Neural progenitor cell (in vitro differentiated cells): ENCODE measurements around the gene MTMR12. TPM values are rescaled to one million over a fixed set of nuclear protein-coding genes. Genes with fewer than 3 reads are reported as not detected.

ENCODE experiments used
- DNase-seq: peaks from one replicate; pipeline ENCODE4 v3.0.0-alpha.2; 2016; ENCODE audit warnings: low spot score
- H2AFZ ChIP-seq: fragments of 200-600 bp; sonication (generic); replicated peaks from 2 replicates; pipeline ENCODE4 v1.6.1; 2016; ENCODE audit warnings: antibody characterized with exemption
- H3F3A ChIP-seq: fragments of 200-600 bp; sonication (generic); 2 replicates; pipeline ENCODE4 v1.6.1; 2016; ENCODE audit warnings: antibody characterized with exemption, low read depth
- H3K27ac ChIP-seq: fragments of 200-600 bp; sonication (generic); 2 replicates; pipeline ENCODE4 v1.5.1; 2016; ENCODE audit warnings: mild to moderate bottlenecking
- H3K27me3 ChIP-seq: fragments of 200-600 bp; sonication (generic); 2 replicates; pipeline ENCODE4 v1.6.1; 2016; ENCODE audit warnings: mild to moderate bottlenecking, moderate library complexity
- H3K36me3 ChIP-seq: fragments of 200-600 bp; sonication (generic); 2 replicates; pipeline ENCODE4 v1.5.1; 2016
- H3K4me1 ChIP-seq: fragments of 200-600 bp; sonication (generic); 2 replicates; pipeline ENCODE4 v1.6.1; 2016; ENCODE audit warnings: mixed run types
- H3K4me2 ChIP-seq: fragments of 200-600 bp; sonication (generic); 2 replicates; pipeline ENCODE4 v1.6.1; 2016
- H3K4me3 ChIP-seq: fragments of 200-600 bp; sonication (generic); 2 replicates; pipeline ENCODE4 v1.5.1; 2016
- H3K79me2 ChIP-seq: fragments of 200-600 bp; sonication (generic); 2 replicates; pipeline ENCODE4 v1.6.1; 2016; ENCODE audit warnings: low read depth
- H3K9ac ChIP-seq: fragments of 200-600 bp; sonication (generic); 2 replicates; pipeline ENCODE4 v1.6.1; 2016
- H3K9me3 ChIP-seq: fragments of 200-600 bp; sonication (generic); 2 replicates; pipeline ENCODE4 v1.5.1; 2016; ENCODE audit warnings: low read depth
- H4K20me1 ChIP-seq: fragments of 200-600 bp; sonication (generic); 2 replicates; pipeline ENCODE4 v1.6.1; 2016; ENCODE audit warnings: low read depth
- H3K27ac Mint-ChIP-seq: 3 replicates; pipeline ENCODE4 v1.8.0; 2021; ENCODE audit warnings: mixed read lengths
- H3K27me3 Mint-ChIP-seq: 2 replicates; pipeline ENCODE4 v1.8.0; 2022; ENCODE audit warnings: low read depth, mild to moderate bottlenecking, inconsistent platforms, moderate library complexity, mixed read lengths; ENCODE audit not compliant: insufficient read depth
- H3K36me3 Mint-ChIP-seq: 3 replicates; pipeline ENCODE4 v1.8.0; 2021; ENCODE audit warnings: mixed read lengths
- H3K4me1 Mint-ChIP-seq: 3 replicates; pipeline ENCODE4 v1.8.0; 2021; ENCODE audit warnings: mixed read lengths
- H3K4me3 Mint-ChIP-seq: 3 replicates; pipeline ENCODE4 v1.8.0; 2021; ENCODE audit warnings: mild to moderate bottlenecking, moderate library complexity, mixed read lengths
- H3K9me3 Mint-ChIP-seq: 3 replicates; pipeline ENCODE4 v1.8.0; 2020; ENCODE audit warnings: mixed read lengths
- CTCF ChIP-seq: fragments of 200-600 bp; sonication (generic); IDR thresholded peaks from 2 replicates; pipeline ENCODE4 v1.5.1; 2017; ENCODE audit warnings: antibody characterized with exemption, mild to moderate bottlenecking
- EZH2 ChIP-seq: fragments of 200-600 bp; sonication (generic); IDR thresholded peaks from 2 replicates; pipeline ENCODE4 v1.6.1; 2017; ENCODE audit warnings: antibody characterized with exemption, mild to moderate bottlenecking, moderate library complexity
- EZH2phosphoT487 ChIP-seq: fragments of 200-600 bp; sonication (generic); IDR thresholded peaks from 2 replicates; pipeline ENCODE4 v1.6.1; 2017; ENCODE audit warnings: antibody characterized with exemption
- total RNA-seq: library from RNA; depleted of rRNA; stranded (reverse); fragments of >200 nt; gene quantifications from 2 replicates; pipeline ENCODE4 v1.2.3, GENCODE V29; 2015; ENCODE audit warnings: low replicate concordance

Gene MTMR12
- total RNA-seq, 1 donor from 2014 or later: 22.0 TPM

GRCh38 chr5:32261198-32261597 is 51.5 kb downstream of the MTMR12 start:
- peaks cover 48% of the 10 kb centered on the region for H3K36me3 Mint-ChIP-seq
- no peak overlapping the region for H2AFZ ChIP-seq
- H3K4me2 ChIP-seq: no peak overlapping the region
- H3K9ac ChIP-seq: no peak overlapping the region
- H3K4me3 Mint-ChIP-seq: no peak overlapping the region
- peaks cover 14% of the 10 kb centered on the region for H3K4me1 Mint-ChIP-seq
- no peak for DNase-seq
- peaks cover 4% of the 10 kb centered on the region for H3K36me3 ChIP-seq
- TF ChIP-seq CTCF: no peak
- no peak for TF ChIP-seq EZH2
- TF ChIP-seq EZH2phosphoT487: no peak
- no peaks in the 10 kb centered on the region for H3K9me3 Mint-ChIP-seq
- H3F3A ChIP-seq: no peaks in the 10 kb centered on the region
- H3K4me1 ChIP-seq: peaks cover 9% of the 10 kb centered on the region
- H3K27me3 ChIP-seq: no peaks in the 10 kb centered on the region
- H3K27ac ChIP-seq: no peak overlapping the region
- H4K20me1 ChIP-seq: no peaks in the 10 kb centered on the region
- H3K27ac Mint-ChIP-seq: no peak overlapping the region
- H3K79me2 ChIP-seq: no peaks in the 10 kb centered on the region
- no peaks in the 10 kb centered on the region for H3K9me3 ChIP-seq
- no peak overlapping the region for H3K4me3 ChIP-seq
- no peaks in the 10 kb centered on the region for H3K27me3 Mint-ChIP-seq

- Histone ChIP-seq H3F3A (no peaks in the 10 kb centered on the region), H3K9me3 (no peaks in the 10 kb centered on the region), H3K4me3 (no peak overlapping the region), H3K4me2 (no peak overlapping the region), H3K9ac (no peak overlapping the region), H2AFZ (no peak overlapping the region), H3K36me3 (peaks cover 4% of the 10 kb centered on the region), H4K20me1 (no peaks in the 10 kb centered on the region), H3K27ac (no peak overlapping the region), H3K4me1 (peaks cover 9% of the 10 kb centered on the region), H3K79me2 (no peaks in the 10 kb centered on the region), H3K27me3 (no peaks in the 10 kb centered on the region)
- Mint-ChIP-seq H3K4me1 (peaks cover 18% of the 10 kb centered on the region), H3K4me3 (no peak overlapping the region), H3K36me3 (peaks cover 58% of the 10 kb centered on the region), H3K27ac (no peak overlapping the region), H3K27me3 (no peaks in the 10 kb centered on the region), H3K9me3 (peaks cover 2% of the 10 kb centered on the region)
- TF ChIP-seq CTCF (no peak), EZH2phosphoT487 (no peak), EZH2 (no peak)
- DNase-seq: no peak
Observed at GRCh38 chr5:32259033-32259432, 53.7 kb downstream of the MTMR12 start.

DNA sequence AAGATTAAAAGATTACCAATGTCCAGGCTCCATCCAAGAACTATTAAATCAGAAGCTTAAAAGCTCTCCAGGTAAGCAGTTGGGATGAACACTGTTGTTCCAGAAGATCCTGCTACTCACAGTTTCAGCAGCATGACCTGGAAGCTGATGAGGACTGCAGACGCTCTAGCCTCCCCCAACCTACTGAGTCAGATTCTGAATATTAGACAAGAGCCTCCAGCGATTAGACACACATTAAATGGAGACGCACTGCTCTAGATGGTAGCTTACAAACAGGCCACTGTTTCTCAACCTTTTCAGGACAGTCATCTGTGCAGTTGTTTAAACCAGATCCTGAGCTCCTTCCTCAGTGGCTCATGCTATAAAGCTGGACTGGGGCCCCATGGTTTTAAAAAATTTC is 54.3 kb downstream of the MTMR12 start:
- peaks cover 4% of the 10 kb centered on the region for H3K36me3 ChIP-seq
- Mint-ChIP-seq H3K4me1 (peaks cover 18% of the 10 kb centered on the region), H3K27ac (no peak overlapping the region), H3K36me3 (peaks cover 60% of the 10 kb centered on the region), H3K9me3 (peaks cover 3% of the 10 kb centered on the region), H3K27me3 (no peaks in the 10 kb centered on the region), H3K4me3 (no peak overlapping the region)
- H3K9me3 ChIP-seq: no peaks in the 10 kb centered on the region
- no peak for DNase-seq
- H3K27ac ChIP-seq: no peak overlapping the region
- H2AFZ ChIP-seq: no peak overlapping the region
- no peaks in the 10 kb centered on the region for H3K27me3 ChIP-seq
- no peak overlapping the region for H3K9ac ChIP-seq
- no peaks in the 10 kb centered on the region for H4K20me1 ChIP-seq
- no peaks in the 10 kb centered on the region for H3F3A ChIP-seq
- H3K4me3 ChIP-seq: no peak overlapping the region
- H3K79me2 ChIP-seq: no peaks in the 10 kb centered on the region
- peaks cover 9% of the 10 kb centered on the region for H3K4me1 ChIP-seq
- no peak for TF ChIP-seq EZH2
- H3K4me2 ChIP-seq: no peak overlapping the region

GRCh38 chr5:32255540-32255900 is 57.2 kb downstream of the MTMR12 start:
- peaks cover 66% of the 10 kb centered on the region for H3K36me3 Mint-ChIP-seq

More at GRCh38 chr5:32255540-32255900, 57.2 kb downstream of the MTMR12 start:
- Mint-ChIP-seq H3K4me3 (no peak overlapping the region), H3K27me3 (no peaks in the 10 kb centered on the region), H3K4me1 (peaks cover 27% of the 10 kb centered on the region), H3K27ac (no peak overlapping the region), H3K9me3 (peaks cover 6% of the 10 kb centered on the region)
- Histone ChIP-seq H3K4me1 (peaks cover 10% of the 10 kb centered on the region), H3K9ac (no peak overlapping the region), H3K4me3 (no peak overlapping the region), H3K36me3 (peaks cover 3% of the 10 kb centered on the region), H3K27ac (no peak overlapping the region), H3K27me3 (no peaks in the 10 kb centered on the region), H3F3A (peaks cover 10% of the 10 kb centered on the region), H3K79me2 (no peaks in the 10 kb centered on the region), H4K20me1 (no peaks in the 10 kb centered on the region), H2AFZ (no peak overlapping the region), H3K9me3 (no peaks in the 10 kb centered on the region), H3K4me2 (no peak overlapping the region)
- no peak for TF ChIP-seq EZH2phosphoT487
- no peak for TF ChIP-seq CTCF
- TF ChIP-seq EZH2: no peak
- DNase-seq: no peak
